Stomach (tissue), 9 donors: ENCODE results near the gene BRAP. TPM values are rescaled to one million over a fixed set of nuclear protein-coding genes. Genes with fewer than 3 reads are reported as not detected.
"Not testable (repeated sequence)": the region's sequence is repeated elsewhere in the genome, so short reads cannot be mapped to it uniquely, and the experiment has no call there.

Source experiments
- DNase-seq, 2 donors: peaks; one replicate each; pipeline versions ENCODE4 v3.0.0 to v3.0.0-alpha.2; 2013 to 2019
- H3K27ac ChIP-seq, 5 donors: fragments of 200-600 bp in 4 of 5; sonication (generic) in 4 of 5; one replicate each; pipeline ENCODE4 v1.5.1; 2013 to 2019; ENCODE audit warnings: mild to moderate bottlenecking in 1 of 5, moderate library complexity in 1 of 5
- H3K27me3 ChIP-seq, 3 donors: fragments of 200-600 bp; sonication (generic); one replicate each; pipeline ENCODE4 v1.5.1; 2017 to 2019; ENCODE audit warnings: mixed run types in 1 of 3
- H3K36me3 ChIP-seq, 4 donors: fragments of 200-600 bp; sonication (generic); 1 replicate in 3 of 4; 2 replicates in 1 of 4; pipeline ENCODE4 v1.5.1; 2016 to 2019
- H3K4me1 ChIP-seq, 4 donors: fragments of 200-600 bp; sonication (generic); one replicate each; pipeline ENCODE4 v1.5.1; 2016 to 2019
- H3K4me3 ChIP-seq, 4 donors: fragments of 200-600 bp; sonication (generic) in 3 of 4; one replicate each; pipeline ENCODE4 v1.5.1; 2016 to 2019; ENCODE audit warnings: mild to moderate bottlenecking in 1 of 4
- H3K9me3 ChIP-seq, 4 donors: fragments of 200-600 bp; sonication (generic); one replicate each; pipeline ENCODE4 v1.5.1; 2016 to 2019
- CTCF ChIP-seq, 7 experiments: fragments of 450-650 bp in 4 of 7; fragments of 200-600 bp in 3 of 7; sonication (generic) in 3 of 7; IDR thresholded peaks; one replicate each; pipeline ENCODE4 v1.5.1; 2016 to 2019; ENCODE audit warnings: antibody characterized with exemption in 7 of 7, control low read depth in 2 of 7, mild to moderate bottlenecking in 1 of 7
- EP300 ChIP-seq: sonication (generic); formaldehyde crosslinking; IDR thresholded peaks from one replicate; pipeline ENCODE4 v1.6.1; 2017; ENCODE audit warnings: antibody characterized with exemption
- POLR2A ChIP-seq, 4 donors: fragments of 450-650 bp; IDR thresholded peaks; one replicate each; pipeline ENCODE4 v1.6.1; 2016; ENCODE audit warnings: antibody characterized with exemption in 4 of 4, control low read depth in 2 of 4, mild to moderate bottlenecking in 1 of 4, moderate library complexity in 1 of 4
- POLR2AphosphoS5 ChIP-seq, 3 donors: sonication (generic); formaldehyde crosslinking; IDR thresholded peaks; one replicate each; pipeline ENCODE4 v1.6.1; 2016; ENCODE audit warnings: antibody characterized with exemption in 3 of 3
- WGBS, 5 donors: extraction: QIAGEN DNeasy Blood & Tissue Kit in 3 of 5; methylation state at CpG; one replicate each; pipeline versions ENCODE4 v1.1.5 to v1.1.7; 2013 to 2018; 5-methylcytosine and 5-hydroxymethylcytosine counted together
- intact Hi-C: fragments of 100-400 bp; cut with DNase I; formaldehyde crosslinking; loops from one replicate; pipeline ENCODE4 v1.15.1; 2023; ENCODE audit warnings: low total_unique reads
- polyA plus RNA-seq, 3 donors: library from polyadenylated mRNA; stranded (reverse); fragments of 200-250 nt; gene quantifications; one replicate each; pipeline ENCODE4 v1.2.3, GENCODE V29; 2013
- total RNA-seq, 5 donors: library from RNA; depleted of rRNA; stranded (reverse); fragments of >200 nt; gene quantifications; one replicate each; pipeline versions ENCODE4 v1.1.0 to v1.2.3, GENCODE V29; 2014 to 2016
- donor health status: healthy with polysubstance abuse.
- donor health status: Bipolar disorder and iron deficiency.
- donor health status: healthy.

The BRAP gene
- total and polyA plus RNA-seq, 8 donors, result 5.6 to 43.2 (median 16.6) TPM

GRCh38 chr12:111728795-111729194, 43.0 kb upstream of the BRAP start:
- no peak for DNase-seq
- Histone ChIP-seq H3K9me3 (no peaks in the 10 kb centered on the region), H3K4me3 (no peak overlapping the region), H3K36me3 (peaks cover 15 to 93% (median 87%) of the 10 kb centered on the region in 4 donors), H3K27ac (no peak overlapping the region), H3K27me3 (no peaks in the 10 kb centered on the region), H3K4me1 (no peaks in the 10 kb centered on the region)
- TF ChIP-seq EP300 (no peak), POLR2A (IDR thresholded peaks at IDR 0.05) (no peak), POLR2AphosphoS5 (IDR thresholded peaks at IDR 0.05) (no peak), CTCF (IDR thresholded peaks at IDR 0.05) (no peak)
- 90 to 100% (median 97%) methylated on average over 2 of the region's 2 CpGs for WGBS, 5 donors
- intact Hi-C loops, result no loop called here

GRCh38 chr12:111723646-111724360, 38.0 kb upstream of the BRAP start:
- H3K9me3 ChIP-seq, intact Hi-C loops, H3K4me3 ChIP-seq, DNase-seq, H3K27ac ChIP-seq, H3K27me3 ChIP-seq, H3K4me1 ChIP-seq: not testable (repeated sequence)
- WGBS, 5 donors, result 93 to 99% (median 97%) methylated on average over 16 to 46 of the region's 46 CpGs
- peaks cover 21 to 88% (median 80%) of the 10 kb centered on the region in 4 donors for H3K36me3 ChIP-seq

GRCh38 chr12:111720457-111720856, 34.7 kb upstream of the BRAP start:
- peaks cover 24 to 88% (median 77%) of the 10 kb centered on the region in 4 donors for H3K36me3 ChIP-seq
- H3K4me3 ChIP-seq, result no peak overlapping the region
- H3K9me3 ChIP-seq, result no peaks in the 10 kb centered on the region
- H3K27me3 ChIP-seq, result no peaks in the 10 kb centered on the region
- intact Hi-C loops, result no loop called here
- H3K4me1 ChIP-seq, result no peaks in the 10 kb centered on the region
- 92 to 96% (median 94%) methylated on average over 6 of the region's 6 CpGs for WGBS, 5 donors
- H3K27ac ChIP-seq, result no peak overlapping the region
- no peak for TF ChIP-seq CTCF (IDR thresholded peaks at IDR 0.05)
- no peak for TF ChIP-seq POLR2AphosphoS5 (IDR thresholded peaks at IDR 0.05)
- TF ChIP-seq POLR2A (IDR thresholded peaks at IDR 0.05), result no peak
- no peak for TF ChIP-seq EP300
- DNase-seq, result no peak

GRCh38 chr12:111719316-111719715, 33.6 kb upstream of the BRAP start:
- H3K4me3 ChIP-seq, H3K9me3 ChIP-seq, H3K27me3 ChIP-seq, H3K4me1 ChIP-seq, intact Hi-C loops, DNase-seq, H3K27ac ChIP-seq: not testable (repeated sequence)
- peaks cover 24 to 91% (median 81%) of the 10 kb centered on the region in 4 donors for H3K36me3 ChIP-seq
- 88 to 96% (median 94%) methylated on average over 10 of the region's 10 CpGs for WGBS, 5 donors

GRCh38 chr12:111715279-111715678, 29.5 kb upstream of the BRAP start:
- H3K9me3 ChIP-seq, result no peaks in the 10 kb centered on the region
- no peaks in the 10 kb centered on the region for H3K27me3 ChIP-seq
- H3K4me3 ChIP-seq, result no peak overlapping the region
- DNase-seq, result peak; percentile 44 to 49
- H3K36me3 ChIP-seq, result peaks cover 36 to 97% (median 93%) of the 10 kb centered on the region in 4 donors
- H3K4me1 ChIP-seq, result peaks cover 0 to 5% (median 0%) of the 10 kb centered on the region in 4 donors
- intact Hi-C loops, result no loop called here
- 54 to 68% (median 65%) methylated on average over 4 of the region's 4 CpGs for WGBS, 5 donors
- no peak for TF ChIP-seq EP300
- TF ChIP-seq CTCF (IDR thresholded peaks at IDR 0.05), result no peak
- no peak for TF ChIP-seq POLR2A (IDR thresholded peaks at IDR 0.05)
- TF ChIP-seq POLR2AphosphoS5 (IDR thresholded peaks at IDR 0.05), result no peak
- H3K27ac ChIP-seq, result no peak overlapping the region
